ENCODE measurements around the gene SETMAR.
"Not testable (repeated sequence)": the region's sequence is repeated elsewhere in the genome, so short reads cannot be mapped to it uniquely, and the experiment has no call there.

Gene SETMAR

GRCh38 chr3:4303187-4304123 is at the start of gene SETMAR:
Gene SETMAR (plus strand): TSS chr3:4303369. CDS start chr3:4303371, 2 bp downstream.
- peak; percentile 51 for DNase-seq (ENCODE audit: low read depth)

GRCh38 chr3:4261406-4261805 is 41.8 kb upstream of the SETMAR start:
- DNase-seq (ENCODE audit: low read depth), result no peak

GRCh38 chr3:4264040-4264439 is 39.1 kb upstream of the SETMAR start:
- DNase-seq (ENCODE audit: low read depth), result no peak

GRCh38 chr3:4270720-4271119 is 32.4 kb upstream of the SETMAR start:
- no peak for DNase-seq (ENCODE audit: low read depth)

- no peak for DNase-seq (ENCODE audit: low read depth)
Observed at GRCh38 chr3:4271834-4272233, 31.3 kb upstream of the SETMAR start.

GRCh38 chr3:4279516-4280105 is 23.6 kb upstream of the SETMAR start:
- DNase-seq (ENCODE audit: low read depth), result no peak

- no peak for DNase-seq (ENCODE audit: low read depth)
Observed at GRCh38 chr3:4281991-4282390, 21.2 kb upstream of the SETMAR start.

- DNase-seq (ENCODE audit: low read depth), result no peak
Observed at GRCh38 chr3:4284865-4285264, 18.3 kb upstream of the SETMAR start.

GRCh38 chr3:4289044-4289443 is 14.1 kb upstream of the SETMAR start:
- DNase-seq (ENCODE audit: low read depth), result no peak

- DNase-seq (ENCODE audit: low read depth), result no peak
Observed at GRCh38 chr3:4290272-4290893, 12.8 kb upstream of the SETMAR start.

GRCh38 chr3:4292301-4292700 is 10.9 kb upstream of the SETMAR start:
- DNase-seq (ENCODE audit: low read depth), result no peak

- DNase-seq (ENCODE audit: low read depth), result no peak
Observed at GRCh38 chr3:4294616-4295327, 8.4 kb upstream of the SETMAR start.

- DNase-seq (ENCODE audit: low read depth), result not testable (repeated sequence)
Observed at GRCh38 chr3:4296454-4296853, 6.7 kb upstream of the SETMAR start.

- no peak for DNase-seq (ENCODE audit: low read depth)
Observed at GRCh38 chr3:4297486-4297885, 5.7 kb upstream of the SETMAR start.

- no peak for DNase-seq (ENCODE audit: low read depth)
Observed at GRCh38 chr3:4302747-4303146, 422 bp upstream of the SETMAR start.

- DNase-seq (ENCODE audit: low read depth), result not testable (repeated sequence)
Observed at GRCh38 chr3:4305210-4305609, 2.0 kb downstream of the SETMAR start.

- no peak for DNase-seq (ENCODE audit: low read depth)
Observed at GRCh38 chr3:4306091-4306490, 2.9 kb downstream of the SETMAR start.

- no peak for DNase-seq (ENCODE audit: low read depth)
Observed at GRCh38 chr3:4306860-4307259, 3.7 kb downstream of the SETMAR start.

GRCh38 chr3:4309491-4310128 is 6.4 kb downstream of the SETMAR start:
- DNase-seq (ENCODE audit: low read depth), result no peak

GRCh38 chr3:4310971-4311370 is 7.8 kb downstream of the SETMAR start:
- no peak for DNase-seq (ENCODE audit: low read depth)

GRCh38 chr3:4311496-4311895 is 8.3 kb downstream of the SETMAR start:
- DNase-seq (ENCODE audit: low read depth), result no peak

Measured in HS-27A (cell line).